ENCODE results near the gene TDRD7.

The TDRD7 gene

DNA sequence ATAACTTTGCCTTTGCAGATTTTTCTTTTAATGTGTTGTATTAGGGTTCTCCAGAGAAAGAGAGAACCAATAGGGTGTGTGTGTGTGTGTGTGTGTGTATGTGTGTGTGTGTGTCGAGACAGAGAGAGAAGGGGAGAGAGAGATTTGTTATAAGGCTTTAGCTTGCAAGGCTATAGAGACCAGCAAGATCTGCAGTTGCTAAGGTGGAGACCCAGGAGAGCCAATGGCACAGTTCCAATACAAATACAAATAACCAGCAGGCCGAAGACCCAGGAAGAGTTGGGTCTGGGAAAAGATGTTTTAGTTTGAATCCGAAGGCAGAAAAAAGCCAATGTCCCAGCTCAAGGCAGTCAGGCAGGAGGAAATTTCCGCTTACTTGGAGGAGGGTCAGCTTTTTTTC lies 112.5 kb downstream of the TDRD7 start:
- H3K4me1 Mint-ChIP-seq, result no peaks in the 10 kb centered on the region
- ATAC-seq (replicated peaks; ENCODE audit: extremely low read depth, poor library complexity, severe bottlenecking), result no peak
- H3K4me3 Mint-ChIP-seq, result no peak overlapping the region
- H3K9me3 Mint-ChIP-seq, result no peaks in the 10 kb centered on the region
- H3K27ac Mint-ChIP-seq (ENCODE audit: low read depth), result no peak overlapping the region
- no peaks in the 10 kb centered on the region for H3K36me3 Mint-ChIP-seq (ENCODE audit: insufficient read depth)
- no peak for DNase-seq (ENCODE audit: low spot score in 2 of 2)
- H3K27me3 Mint-ChIP-seq, result peaks cover 13% of the 10 kb centered on the region

DNA sequence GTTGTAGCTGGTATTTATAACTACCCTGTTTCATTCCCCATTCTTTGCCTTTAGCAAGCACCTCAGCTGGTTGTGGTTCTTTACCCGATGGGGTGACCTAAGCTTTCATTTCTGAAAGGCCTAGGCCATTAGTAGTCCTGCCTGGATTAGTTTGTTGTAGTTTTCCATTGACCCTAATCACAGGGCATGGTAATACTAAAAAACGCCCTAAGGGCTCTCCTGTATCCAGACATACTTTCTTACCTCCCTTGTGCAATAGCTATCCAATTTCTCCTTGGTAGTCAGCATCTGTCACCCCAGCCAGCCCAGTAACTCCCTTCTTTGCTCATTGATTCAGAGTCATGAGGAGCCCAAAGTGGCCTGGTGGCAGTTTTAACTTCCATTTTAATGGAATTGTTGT lies 113.6 kb downstream of the TDRD7 start:
- H3K9me3 Mint-ChIP-seq, result no peaks in the 10 kb centered on the region
- H3K4me1 Mint-ChIP-seq, result no peaks in the 10 kb centered on the region
- H3K27ac Mint-ChIP-seq (ENCODE audit: low read depth), result no peak overlapping the region
- H3K36me3 Mint-ChIP-seq (ENCODE audit: insufficient read depth), result no peaks in the 10 kb centered on the region
- peaks cover 10% of the 10 kb centered on the region for H3K27me3 Mint-ChIP-seq
- DNase-seq (ENCODE audit: low spot score in 2 of 2) (no peak), ATAC-seq (replicated peaks; ENCODE audit: extremely low read depth, poor library complexity, severe bottlenecking) (no peak)
- H3K4me3 Mint-ChIP-seq, result no peak overlapping the region

- Mint-ChIP-seq H3K4me1 (no peaks in the 10 kb centered on the region), H3K27me3 (peaks cover 10% of the 10 kb centered on the region), H3K27ac (ENCODE audit: low read depth) (no peak overlapping the region), H3K4me3 (no peak overlapping the region), H3K9me3 (no peaks in the 10 kb centered on the region), H3K36me3 (ENCODE audit: insufficient read depth) (no peaks in the 10 kb centered on the region)
- ATAC-seq (replicated peaks; ENCODE audit: extremely low read depth, poor library complexity, severe bottlenecking) (no peak), DNase-seq (ENCODE audit: low spot score in 2 of 2) (no peak)
These were observed 115.1 kb downstream of the TDRD7 start for GRCh38 chr9:97526895-97527575.

- DNase-seq (ENCODE audit: low spot score in 2 of 2), result no peak
- no peaks in the 10 kb centered on the region for H3K9me3 Mint-ChIP-seq
- peaks cover 10% of the 10 kb centered on the region for H3K27me3 Mint-ChIP-seq
- no peaks in the 10 kb centered on the region for H3K36me3 Mint-ChIP-seq (ENCODE audit: insufficient read depth)
- no peak for ATAC-seq (replicated peaks; ENCODE audit: extremely low read depth, poor library complexity, severe bottlenecking)
- no peak overlapping the region for H3K4me3 Mint-ChIP-seq
- no peak overlapping the region for H3K27ac Mint-ChIP-seq (ENCODE audit: low read depth)
- no peaks in the 10 kb centered on the region for H3K4me1 Mint-ChIP-seq
These were observed 116.0 kb downstream of the TDRD7 start for GRCh38 chr9:97527626-97528528.

DNA sequence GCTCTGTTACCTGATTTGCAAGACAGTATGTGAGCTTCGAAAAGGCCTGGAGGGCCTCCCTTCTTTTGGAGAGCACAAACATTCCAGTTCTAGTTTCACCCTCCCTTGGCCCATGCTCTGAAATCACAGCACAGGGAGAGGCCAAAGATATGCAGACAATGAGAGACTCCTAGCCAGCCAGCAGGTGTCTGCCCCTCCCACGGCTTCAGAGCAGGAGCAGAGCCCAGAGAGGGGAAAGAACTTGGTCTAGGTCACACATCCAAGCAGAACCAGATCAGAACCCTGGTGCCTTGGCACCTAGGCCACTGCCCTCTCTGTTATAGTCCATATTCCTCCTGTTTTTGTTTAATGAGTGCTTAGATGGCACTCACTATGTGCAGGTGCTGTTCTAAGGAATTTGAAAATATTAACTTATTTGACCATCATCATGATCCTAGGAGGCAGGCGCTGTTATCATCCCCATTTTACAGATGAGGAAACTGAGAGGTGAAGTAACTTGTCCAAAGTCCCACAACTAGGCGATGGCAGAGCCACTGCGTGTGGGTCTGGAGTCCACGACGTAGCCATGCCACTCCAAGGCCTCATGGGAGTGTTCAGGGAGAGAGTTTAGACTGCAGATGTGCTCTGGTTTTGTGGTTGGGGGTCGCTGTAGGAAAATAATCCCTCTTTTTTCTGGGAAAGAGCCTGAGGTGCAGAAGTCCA lies 116.8 kb downstream of the TDRD7 start:
- H3K36me3 Mint-ChIP-seq (ENCODE audit: insufficient read depth), result no peaks in the 10 kb centered on the region
- no peak for ATAC-seq (replicated peaks; ENCODE audit: extremely low read depth, poor library complexity, severe bottlenecking)

GRCh38 chr9:97529363-97530076 lies 117.6 kb downstream of the TDRD7 start:
- Mint-ChIP-seq H3K27me3 (peaks cover 13% of the 10 kb centered on the region), H3K36me3 (ENCODE audit: insufficient read depth) (no peaks in the 10 kb centered on the region), H3K4me3 (no peak overlapping the region), H3K27ac (ENCODE audit: low read depth) (no peak overlapping the region), H3K9me3 (no peaks in the 10 kb centered on the region), H3K4me1 (no peaks in the 10 kb centered on the region)
- DNase-seq (ENCODE audit: low spot score in 2 of 2), result no peak
- ATAC-seq (replicated peaks; ENCODE audit: extremely low read depth, poor library complexity, severe bottlenecking), result no peak

More for the DNA sequence above, 116.8 kb downstream of the TDRD7 start:
- H3K4me3 Mint-ChIP-seq, result no peak overlapping the region
- no peaks in the 10 kb centered on the region for H3K4me1 Mint-ChIP-seq
- no peak for DNase-seq (ENCODE audit: low spot score in 2 of 2)
- H3K9me3 Mint-ChIP-seq, result no peaks in the 10 kb centered on the region
- peaks cover 10% of the 10 kb centered on the region for H3K27me3 Mint-ChIP-seq
- H3K27ac Mint-ChIP-seq (ENCODE audit: low read depth), result no peak overlapping the region

DNA sequence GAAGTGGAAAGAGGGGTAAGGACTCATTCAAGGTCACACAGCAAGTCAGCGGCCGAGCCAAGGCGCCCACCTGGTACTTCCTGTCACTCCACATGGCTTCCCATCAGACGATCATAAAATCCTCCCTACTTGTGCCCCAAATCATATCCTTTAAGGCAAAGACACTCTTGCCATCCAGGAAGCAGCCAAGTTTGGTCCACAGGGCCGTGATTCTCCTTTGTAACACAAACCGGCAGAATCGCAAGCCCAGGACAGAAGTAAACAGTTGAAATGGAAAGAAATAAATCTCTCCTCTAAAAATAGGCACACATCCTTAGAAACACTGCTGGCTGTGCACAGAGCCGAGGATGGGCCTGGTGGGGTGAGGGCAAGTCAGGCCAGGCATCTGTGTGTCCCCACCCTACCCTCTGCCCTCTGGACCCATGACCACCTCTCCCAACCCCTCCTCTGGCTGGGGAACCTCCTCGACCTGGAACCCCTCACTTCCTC lies 120.0 kb downstream of the TDRD7 start:
- Mint-ChIP-seq H3K36me3 (ENCODE audit: insufficient read depth) (no peaks in the 10 kb centered on the region), H3K27ac (ENCODE audit: low read depth) (no peak overlapping the region), H3K4me1 (no peaks in the 10 kb centered on the region), H3K27me3 (peaks cover 30% of the 10 kb centered on the region), H3K4me3 (no peak overlapping the region), H3K9me3 (no peaks in the 10 kb centered on the region)
- DNase-seq (ENCODE audit: low spot score in 2 of 2), result no peak
- no peak for ATAC-seq (replicated peaks; ENCODE audit: extremely low read depth, poor library complexity, severe bottlenecking)

DNA sequence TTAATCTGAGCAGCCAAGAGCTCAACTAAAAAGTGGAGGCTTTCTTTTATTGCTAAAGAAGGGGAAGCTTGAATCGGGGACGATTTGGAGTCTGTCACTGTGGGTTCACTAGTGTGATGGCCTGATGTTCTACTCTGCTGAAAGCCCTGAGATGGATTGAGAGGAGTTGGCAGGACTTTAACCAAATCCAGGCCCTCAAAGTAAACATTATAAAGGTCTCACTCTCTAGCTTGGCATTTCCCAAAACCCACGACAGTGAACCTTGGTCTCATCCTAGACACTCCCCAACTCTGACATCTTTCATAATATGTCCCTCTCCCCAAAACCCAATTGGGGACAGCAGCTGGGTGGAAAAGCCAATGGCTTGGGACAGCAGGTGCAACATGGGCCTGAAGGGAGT lies 122.3 kb downstream of the TDRD7 start:
- ATAC-seq (replicated peaks; ENCODE audit: extremely low read depth, poor library complexity, severe bottlenecking) (no peak), DNase-seq (ENCODE audit: low spot score in 2 of 2) (no peak)
- peaks cover 29% of the 10 kb centered on the region for H3K27me3 Mint-ChIP-seq
- H3K27ac Mint-ChIP-seq (ENCODE audit: low read depth), result no peak overlapping the region
- no peak overlapping the region for H3K4me3 Mint-ChIP-seq
- no peaks in the 10 kb centered on the region for H3K4me1 Mint-ChIP-seq
- no peaks in the 10 kb centered on the region for H3K36me3 Mint-ChIP-seq (ENCODE audit: insufficient read depth)
- H3K9me3 Mint-ChIP-seq, result no peaks in the 10 kb centered on the region

DNA sequence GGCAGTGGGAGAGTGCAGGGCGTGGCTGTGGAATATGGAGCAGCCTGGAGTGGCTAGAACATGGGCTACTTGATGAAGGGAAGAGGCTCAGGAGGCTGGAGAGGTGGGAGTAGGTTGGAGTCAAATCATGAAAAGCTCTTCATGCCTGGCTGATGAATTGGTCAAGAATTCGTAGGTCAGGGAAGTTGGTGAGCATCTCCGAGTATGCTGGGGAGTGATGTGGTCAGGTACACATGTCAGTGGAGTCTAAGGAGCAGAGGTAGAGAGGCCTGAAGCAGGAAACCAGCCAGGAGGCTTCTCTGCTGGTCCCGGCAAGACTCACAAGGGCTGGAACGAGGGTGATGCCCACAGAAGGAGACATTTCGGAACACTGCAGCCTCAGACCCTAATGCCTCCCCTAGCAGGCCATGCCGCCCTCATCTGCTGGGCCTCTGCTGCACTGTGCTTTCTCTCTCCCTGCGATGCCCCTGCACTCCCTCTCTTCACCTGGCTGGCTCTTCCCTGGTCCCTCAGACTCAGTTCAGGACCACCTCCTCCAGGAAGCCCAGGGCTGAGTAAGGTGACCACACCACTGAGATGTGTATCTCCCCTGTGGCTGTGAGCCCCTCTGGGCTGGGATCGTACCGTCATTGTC lies 123.2 kb downstream of the TDRD7 start:
- H3K4me1 Mint-ChIP-seq, result no peaks in the 10 kb centered on the region
- ATAC-seq (replicated peaks; ENCODE audit: extremely low read depth, poor library complexity, severe bottlenecking), result no peak
- no peak overlapping the region for H3K4me3 Mint-ChIP-seq
- no peak for DNase-seq (ENCODE audit: low spot score in 2 of 2)
- no peak overlapping the region for H3K27ac Mint-ChIP-seq (ENCODE audit: low read depth)
- no peaks in the 10 kb centered on the region for H3K9me3 Mint-ChIP-seq
- peaks cover 32% of the 10 kb centered on the region for H3K27me3 Mint-ChIP-seq
- H3K36me3 Mint-ChIP-seq (ENCODE audit: insufficient read depth), result no peaks in the 10 kb centered on the region

- Mint-ChIP-seq H3K27me3 (peaks cover 32% of the 10 kb centered on the region), H3K4me3 (no peak overlapping the region), H3K4me1 (no peaks in the 10 kb centered on the region), H3K36me3 (ENCODE audit: insufficient read depth) (no peaks in the 10 kb centered on the region), H3K27ac (ENCODE audit: low read depth) (no peak overlapping the region), H3K9me3 (no peaks in the 10 kb centered on the region)
- ATAC-seq (replicated peaks; ENCODE audit: extremely low read depth, poor library complexity, severe bottlenecking), result no peak
- no peak for DNase-seq (ENCODE audit: low spot score in 2 of 2)
These were observed 123.9 kb downstream of the TDRD7 start for GRCh38 chr9:97535771-97536170.

DNA sequence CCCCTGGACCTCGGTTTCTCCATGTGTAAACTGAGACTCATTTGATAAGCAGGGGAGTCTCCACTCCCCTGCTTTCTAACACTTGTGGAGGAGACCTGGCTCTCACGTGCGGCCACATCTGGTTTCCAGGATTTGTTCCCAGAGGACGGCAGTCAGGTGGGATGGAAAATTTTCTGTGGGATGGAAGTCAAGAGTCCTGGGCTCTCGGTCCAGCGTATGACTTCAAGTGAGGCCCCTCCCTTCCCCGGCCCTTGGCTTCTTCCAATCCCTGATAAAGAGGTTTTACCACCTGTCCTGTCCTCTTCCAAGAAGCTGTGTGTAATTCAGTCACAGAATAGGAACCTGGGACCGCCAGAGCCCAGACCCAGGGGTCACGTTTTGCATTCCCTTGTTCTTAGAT lies 124.6 kb downstream of the TDRD7 start:
- no peaks in the 10 kb centered on the region for H3K36me3 Mint-ChIP-seq (ENCODE audit: insufficient read depth)
- H3K4me1 Mint-ChIP-seq, result no peaks in the 10 kb centered on the region
- no peaks in the 10 kb centered on the region for H3K9me3 Mint-ChIP-seq
- no peak overlapping the region for H3K27ac Mint-ChIP-seq (ENCODE audit: low read depth)
- no peak overlapping the region for H3K4me3 Mint-ChIP-seq
- peaks cover 32% of the 10 kb centered on the region for H3K27me3 Mint-ChIP-seq
- DNase-seq (ENCODE audit: low spot score in 2 of 2) (no peak), ATAC-seq (replicated peaks; ENCODE audit: extremely low read depth, poor library complexity, severe bottlenecking) (no peak)

- no peaks in the 10 kb centered on the region for H3K9me3 Mint-ChIP-seq
- DNase-seq (ENCODE audit: low spot score in 2 of 2), result no peak
- no peak for ATAC-seq (replicated peaks; ENCODE audit: extremely low read depth, poor library complexity, severe bottlenecking)
- H3K36me3 Mint-ChIP-seq (ENCODE audit: insufficient read depth), result no peaks in the 10 kb centered on the region
- peaks cover 25% of the 10 kb centered on the region for H3K27me3 Mint-ChIP-seq
- no peak overlapping the region for H3K27ac Mint-ChIP-seq (ENCODE audit: low read depth)
- H3K4me1 Mint-ChIP-seq, result no peaks in the 10 kb centered on the region
- H3K4me3 Mint-ChIP-seq, result no peak overlapping the region
These were observed 131.7 kb downstream of the TDRD7 start for GRCh38 chr9:97543561-97543960.

Data from central memory CD8-positive, alpha-beta T cell (primary cell).